ENCODE data around the gene SLC6A8.

DNA sequence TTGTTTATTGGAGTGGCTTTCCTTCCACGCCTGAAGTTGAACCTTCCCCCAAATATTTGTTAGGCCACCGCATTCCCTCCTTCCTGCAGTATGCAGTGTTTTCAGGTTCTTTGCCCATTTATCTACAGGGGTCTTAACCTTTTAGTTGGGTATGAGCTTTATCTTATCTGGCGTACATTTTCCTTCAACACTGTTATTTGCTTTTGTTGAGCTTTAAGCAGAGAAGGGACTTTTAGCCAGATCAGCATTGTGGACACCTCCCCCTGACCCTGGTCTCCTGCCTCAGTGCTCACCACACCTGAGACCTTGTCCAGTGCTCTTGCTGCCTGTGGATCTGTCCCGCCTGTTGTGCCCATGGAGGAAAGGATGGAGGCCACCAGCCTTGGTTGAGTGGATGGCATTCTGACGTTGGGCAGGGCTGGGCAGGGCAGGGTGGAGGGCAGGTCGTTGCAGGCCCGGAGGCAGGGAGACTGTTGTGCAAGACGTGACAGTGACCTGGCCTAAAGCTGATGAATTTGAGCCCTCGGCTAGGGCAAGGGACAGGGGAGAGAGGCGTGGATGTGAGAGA, 41.7 kb upstream of the SLC6A8 start:
- TF ChIP-seq, protein P1, sequence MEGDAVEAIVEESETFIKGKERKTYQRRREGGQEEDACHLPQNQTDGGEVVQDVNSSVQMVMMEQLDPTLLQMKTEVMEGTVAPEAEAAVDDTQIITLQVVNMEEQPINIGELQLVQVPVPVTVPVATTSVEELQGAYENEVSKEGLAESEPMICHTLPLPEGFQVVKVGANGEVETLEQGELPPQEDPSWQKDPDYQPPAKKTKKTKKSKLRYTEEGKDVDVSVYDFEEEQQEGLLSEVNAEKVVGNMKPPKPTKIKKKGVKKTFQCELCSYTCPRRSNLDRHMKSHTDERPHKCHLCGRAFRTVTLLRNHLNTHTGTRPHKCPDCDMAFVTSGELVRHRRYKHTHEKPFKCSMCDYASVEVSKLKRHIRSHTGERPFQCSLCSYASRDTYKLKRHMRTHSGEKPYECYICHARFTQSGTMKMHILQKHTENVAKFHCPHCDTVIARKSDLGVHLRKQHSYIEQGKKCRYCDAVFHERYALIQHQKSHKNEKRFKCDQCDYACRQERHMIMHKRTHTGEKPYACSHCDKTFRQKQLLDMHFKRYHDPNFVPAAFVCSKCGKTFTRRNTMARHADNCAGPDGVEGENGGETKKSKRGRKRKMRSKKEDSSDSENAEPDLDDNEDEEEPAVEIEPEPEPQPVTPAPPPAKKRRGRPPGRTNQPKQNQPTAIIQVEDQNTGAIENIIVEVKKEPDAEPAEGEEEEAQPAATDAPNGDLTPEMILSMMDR (IDR thresholded peaks at IDR 0.05), result no peak
- no peak for TF ChIP-seq POLR2A (IDR thresholded peaks at IDR 0.05)

Data from heart left ventricle (tissue), 13 donors.